Fibroblast of skin of abdomen (primary cell): ENCODE data around the gene GDF15.
"Not testable (repeated sequence)": the region's sequence is repeated elsewhere in the genome, so short reads cannot be mapped to it uniquely, and the experiment has no call there.

ENCODE experiments used
- DNase-seq: peaks from one replicate; pipeline ENCODE4 v3.0.0-alpha.2; 2013

GDF15 gene

GRCh38 chr19:18392926-18393325, 7.0 kb downstream of the GDF15 start:
- DNase-seq: no peak

- no peak for DNase-seq
These were observed 7.9 kb downstream of the GDF15 start for GRCh38 chr19:18393836-18394235.

- DNase-seq: no peak
These were observed 10.7 kb downstream of the GDF15 start for GRCh38 chr19:18396471-18397241.

- DNase-seq: no peak
These were observed 11.6 kb downstream of the GDF15 start, which contains the start of gene LRRC25 for GRCh38 chr19:18397242-18398202. Gene LRRC25, minus strand, starts transcription at chr19:18397622. Its CDS starts 659 bp downstream, at chr19:18396963.

- peak; percentile 54 for DNase-seq
These were observed 13.1 kb downstream of the GDF15 start for GRCh38 chr19:18399008-18399407.

- DNase-seq: peak; percentile 64
These were observed 15.7 kb downstream of the GDF15 start for GRCh38 chr19:18401580-18402112.

- DNase-seq: not testable (repeated sequence)
These were observed 16.7 kb downstream of the GDF15 start for GRCh38 chr19:18402455-18403248.

GRCh38 chr19:18405754-18406153, 19.8 kb downstream of the GDF15 start:
- not testable (repeated sequence) for DNase-seq

GRCh38 chr19:18406749-18407148, 20.8 kb downstream of the GDF15 start:
- DNase-seq: no peak

- DNase-seq: no peak
These were observed 22.1 kb downstream of the GDF15 start for GRCh38 chr19:18408053-18408476.

GRCh38 chr19:18412610-18413239, 26.8 kb downstream of the GDF15 start:
- DNase-seq: no peak

- no peak for DNase-seq
These were observed 28.7 kb downstream of the GDF15 start for GRCh38 chr19:18414504-18415177.

- peak; percentile 83 for DNase-seq
These were observed 29.4 kb downstream of the GDF15 start for GRCh38 chr19:18415178-18415867.

- DNase-seq: peak; percentile 88
These were observed 30.9 kb downstream of the GDF15 start for GRCh38 chr19:18416778-18417249.

GRCh38 chr19:18417250-18418028, 31.5 kb downstream of the GDF15 start:
- DNase-seq: peak; percentile 92

- DNase-seq: no peak
These were observed 32.1 kb downstream of the GDF15 start for GRCh38 chr19:18418029-18418482.

- DNase-seq: no peak
These were observed 32.7 kb downstream of the GDF15 start for GRCh38 chr19:18418483-18419194.

GRCh38 chr19:18419195-18419698, 33.3 kb downstream of the GDF15 start, which contains the start of gene SSBP4:
Gene SSBP4, plus strand, starts transcription at chr19:18419398. Its CDS starts 251 bp downstream, at chr19:18419649.
- peak; percentile 85 for DNase-seq
